ENCODE results near the gene TSPAN17.

TSPAN17 gene

GRCh38 chr5:176624142-176624541, 23.1 kb upstream of the TSPAN17 start:
- no peak for DNase-seq

GRCh38 chr5:176624938-176625337, 22.3 kb upstream of the TSPAN17 start:
- no peak for DNase-seq

DNA sequence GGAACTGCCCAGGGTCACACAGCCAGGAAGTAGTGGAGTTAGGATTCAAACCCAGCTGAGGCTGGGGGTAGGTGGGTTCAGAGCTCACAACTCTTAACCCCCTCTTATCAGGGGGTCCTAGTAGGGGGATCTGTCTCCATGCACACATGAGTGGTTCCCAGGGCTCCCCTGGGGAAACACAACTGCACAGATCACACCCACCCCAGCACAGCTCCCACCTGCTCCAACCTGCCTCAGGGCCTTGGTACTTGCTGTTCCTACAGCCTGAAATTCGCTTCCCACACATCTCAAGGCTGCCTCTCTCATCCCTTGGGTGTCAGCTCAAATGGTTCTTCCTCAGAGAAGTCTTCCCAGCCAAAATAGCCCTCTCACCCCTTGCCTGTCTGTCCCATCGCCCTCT, 21.8 kb upstream of the TSPAN17 start:
- DNase-seq: no peak

DNA sequence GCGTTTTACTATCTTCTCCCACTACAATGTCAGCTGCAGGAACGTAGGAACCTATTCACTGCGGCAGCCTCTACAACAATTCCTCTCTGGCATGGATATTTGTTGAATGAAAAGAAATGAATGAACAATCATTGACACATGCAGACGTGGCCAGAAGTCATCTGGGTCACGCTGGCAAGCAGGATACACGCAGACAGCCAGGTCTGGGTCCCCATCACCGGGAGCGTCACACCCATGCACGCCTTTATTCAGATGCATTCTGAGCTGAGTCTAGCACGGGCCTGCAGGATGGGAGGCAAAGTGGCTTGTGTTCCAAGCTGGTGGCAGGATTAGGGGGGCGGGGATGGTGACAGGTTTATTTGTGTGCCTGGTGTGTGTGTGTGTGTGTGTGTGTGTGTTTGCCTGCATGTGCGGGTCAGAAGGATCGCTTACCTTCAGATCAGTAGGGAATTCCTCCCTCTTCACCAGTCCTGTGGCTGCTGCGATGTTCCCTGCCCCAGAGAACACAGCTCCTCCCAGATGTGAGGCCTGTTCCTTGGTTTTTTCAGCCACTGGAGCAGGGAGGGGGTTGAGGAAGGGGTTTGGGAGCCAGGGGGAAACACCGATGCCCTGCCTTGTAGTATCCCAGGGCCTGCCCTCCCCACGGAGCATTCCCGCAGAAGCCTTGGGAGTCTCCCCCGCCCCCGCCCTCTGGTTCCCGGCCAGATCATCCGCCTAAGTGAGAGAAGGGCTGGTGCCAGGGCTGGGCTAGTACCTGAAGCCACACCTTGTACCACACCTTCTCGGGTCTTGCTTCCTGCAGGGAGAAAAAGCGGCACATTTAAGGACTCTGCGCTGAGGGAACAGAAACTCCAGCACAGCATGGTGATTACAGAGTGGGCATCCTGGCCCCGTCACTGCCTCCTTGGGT, 21.1 kb upstream of the TSPAN17 start:
- no peak for DNase-seq

DNA sequence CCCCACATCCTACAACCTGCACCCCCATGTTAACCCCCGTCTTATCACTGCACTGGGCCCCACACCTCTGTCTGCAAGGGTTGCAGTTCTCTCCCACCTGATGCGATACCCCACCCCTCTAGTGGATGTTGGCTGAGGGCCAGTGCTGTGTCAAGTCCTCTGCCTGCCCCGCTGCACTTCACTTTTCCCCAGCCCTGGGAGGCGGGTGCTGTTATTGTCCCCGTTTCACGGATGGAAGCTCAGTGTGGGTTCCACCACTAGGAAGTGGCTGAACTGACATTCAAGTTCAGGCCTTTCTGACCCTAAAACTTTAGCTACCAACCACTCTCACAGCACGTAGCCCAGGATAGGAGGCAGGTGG, 20.4 kb upstream of the TSPAN17 start:
- DNase-seq: no peak

DNA sequence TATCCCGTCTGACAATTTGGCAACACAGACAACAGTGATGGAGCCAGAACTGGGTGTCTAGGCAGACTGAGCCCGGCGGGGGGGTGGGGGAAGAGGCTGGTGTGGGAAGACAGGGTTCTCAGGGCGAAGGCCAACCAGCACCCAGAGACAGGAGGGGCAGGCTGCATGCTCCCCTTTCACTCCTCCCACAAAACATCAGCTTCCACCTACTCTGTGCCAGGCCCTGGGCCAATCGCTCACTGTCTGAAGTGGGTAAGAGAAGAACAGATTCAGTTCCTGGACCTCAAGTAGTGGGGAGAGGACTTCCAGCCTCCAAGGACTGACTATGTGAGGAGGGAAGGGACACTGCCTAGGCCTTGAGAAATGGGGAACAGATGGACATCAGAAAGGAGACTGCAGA, 19.7 kb upstream of the TSPAN17 start:
- DNase-seq: no peak

DNA sequence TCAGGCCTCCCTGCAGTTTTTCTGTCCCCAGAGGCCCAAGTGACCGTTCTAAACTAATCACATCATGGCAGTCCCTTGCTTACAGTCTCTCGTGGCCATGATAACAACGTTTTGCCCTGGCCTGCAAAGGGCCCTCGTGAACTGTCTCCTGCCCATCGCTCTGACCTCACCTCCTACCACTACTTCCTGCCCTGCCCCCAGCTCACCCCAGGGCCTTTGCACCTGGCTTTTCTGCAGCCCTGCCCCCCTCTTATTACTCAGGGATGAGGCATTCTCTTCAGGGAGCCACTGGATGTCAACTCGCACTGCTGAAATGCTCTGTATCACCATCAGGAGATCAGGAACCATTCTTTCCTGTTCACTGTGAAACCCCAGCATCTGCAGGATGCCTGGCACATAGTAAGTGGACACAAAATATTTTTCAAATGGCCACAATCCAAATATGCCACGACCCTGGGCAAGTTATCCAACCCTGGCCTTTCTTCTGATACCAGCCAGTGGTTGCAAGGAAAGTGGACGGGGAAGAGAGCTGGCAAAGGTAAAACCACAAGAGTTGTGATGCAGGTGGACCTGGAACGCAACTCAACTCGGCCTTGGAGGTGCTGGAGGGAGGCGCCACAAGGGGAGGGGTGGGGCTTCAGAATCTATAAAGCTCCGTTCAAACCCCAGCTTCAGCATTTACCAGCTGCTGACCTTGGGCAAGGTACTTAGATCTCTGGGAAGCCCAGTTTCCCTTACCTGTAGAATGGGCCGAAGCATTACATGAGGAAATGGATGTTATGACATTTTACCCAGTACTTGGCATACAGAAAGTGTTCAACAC, 18.7 kb upstream of the TSPAN17 start:
- no peak for DNase-seq

DNA sequence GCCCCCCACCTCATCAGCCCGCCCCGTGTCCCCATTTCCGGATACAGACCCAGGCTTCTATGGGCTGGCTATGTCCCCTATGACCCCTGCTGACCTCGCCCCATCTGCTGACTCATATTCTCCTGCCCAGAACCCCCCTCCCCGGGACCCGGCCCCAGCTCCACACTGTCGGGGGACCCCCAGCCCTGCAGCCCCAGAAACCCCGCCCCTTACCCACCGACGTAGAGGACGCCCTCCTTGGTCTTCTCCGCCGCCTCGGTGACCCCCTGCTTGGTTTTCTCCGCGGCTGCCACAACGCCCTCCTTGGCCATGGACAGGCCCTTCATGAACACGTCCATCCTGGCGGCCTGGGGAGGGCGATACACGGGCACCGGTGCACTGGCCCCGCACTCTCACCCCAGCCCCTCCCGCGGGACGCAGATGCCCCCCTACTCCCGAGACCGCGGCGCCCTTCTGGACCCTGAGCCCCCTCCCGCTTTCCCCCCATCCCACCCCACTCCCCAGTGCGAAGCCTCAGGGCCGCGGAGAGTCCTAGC, 17.9 kb upstream of the TSPAN17 start:
- no peak for DNase-seq

GRCh38 chr5:176629853-176630680, 17.2 kb upstream of the TSPAN17 start, which contains the start of the genes EIF4E1B and SNCB:
Gene EIF4E1B, plus strand, starts transcription at chr5:176630675. Its CDS starts 12,113 bp downstream, at chr5:176642788.
Gene SNCB, minus strand, starts transcription at chr5:176630534. Its CDS starts 880 bp downstream, at chr5:176629654.
- no peak for DNase-seq

DNA sequence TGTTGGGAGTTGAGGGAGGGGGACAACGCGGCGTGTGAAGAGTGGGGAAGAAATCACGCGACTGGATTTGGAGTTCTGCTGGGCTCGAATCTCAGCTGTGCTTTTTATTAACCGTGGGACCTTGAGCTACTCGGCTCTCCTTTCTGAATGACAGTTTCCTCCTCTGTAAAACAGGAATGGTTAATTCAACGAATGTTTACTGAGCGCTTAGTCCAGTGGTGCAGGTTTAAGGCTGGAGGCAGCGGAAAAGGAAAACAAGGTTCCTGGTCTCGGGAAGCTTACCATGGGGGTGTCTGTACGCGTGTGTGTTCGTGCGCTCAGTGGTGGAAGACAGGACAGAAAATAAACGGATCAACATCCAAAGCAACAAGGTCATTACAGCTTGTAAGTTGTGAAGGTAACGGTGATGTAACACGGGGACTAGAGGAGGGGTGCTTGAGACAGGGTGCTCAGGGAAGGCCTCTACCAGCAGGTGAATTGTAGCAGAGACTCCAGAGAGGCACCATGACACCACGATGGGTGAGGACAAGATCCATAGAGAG, 16.5 kb upstream of the TSPAN17 start:
- DNase-seq: no peak

DNA sequence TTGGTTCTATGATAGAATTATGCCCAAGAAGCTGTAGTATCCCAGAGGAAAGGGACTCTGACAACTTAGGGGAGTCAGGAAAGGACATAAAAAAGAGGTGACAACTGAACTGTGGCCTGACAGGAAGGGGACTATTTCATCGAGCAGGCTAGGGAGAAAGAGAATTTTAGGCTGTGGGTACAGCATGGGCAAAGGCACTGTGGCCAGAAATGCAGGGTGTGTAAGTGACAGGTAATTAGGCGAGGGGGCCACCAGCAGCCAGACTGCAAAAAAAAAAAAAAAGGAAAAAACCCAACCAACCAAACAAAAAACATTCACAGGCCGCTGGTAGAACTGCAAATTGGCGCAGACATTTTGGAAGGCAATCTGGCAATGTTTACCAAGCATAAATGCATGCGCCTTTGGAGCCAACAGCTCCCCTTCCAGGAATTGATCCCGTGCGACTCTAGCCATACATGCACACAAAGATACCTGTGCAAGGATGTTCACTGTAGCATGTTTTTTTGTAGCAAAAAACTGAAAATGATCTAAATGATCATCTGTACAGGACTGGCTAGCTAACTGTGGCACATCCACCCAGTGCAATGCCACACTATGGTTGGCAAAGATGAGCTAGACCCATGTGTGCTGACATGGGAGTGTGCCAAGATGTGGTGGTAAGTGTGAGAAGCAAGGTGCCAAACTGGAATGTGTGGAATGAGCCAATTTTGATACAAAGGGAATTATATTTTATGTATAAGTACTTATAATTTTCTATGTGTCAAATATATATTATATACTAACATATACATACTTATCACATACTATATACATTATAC, 15.7 kb upstream of the TSPAN17 start:
- DNase-seq: no peak

- DNase-seq: no peak
Observed at GRCh38 chr5:176632745-176633144, 14.5 kb upstream of the TSPAN17 start.

DNA sequence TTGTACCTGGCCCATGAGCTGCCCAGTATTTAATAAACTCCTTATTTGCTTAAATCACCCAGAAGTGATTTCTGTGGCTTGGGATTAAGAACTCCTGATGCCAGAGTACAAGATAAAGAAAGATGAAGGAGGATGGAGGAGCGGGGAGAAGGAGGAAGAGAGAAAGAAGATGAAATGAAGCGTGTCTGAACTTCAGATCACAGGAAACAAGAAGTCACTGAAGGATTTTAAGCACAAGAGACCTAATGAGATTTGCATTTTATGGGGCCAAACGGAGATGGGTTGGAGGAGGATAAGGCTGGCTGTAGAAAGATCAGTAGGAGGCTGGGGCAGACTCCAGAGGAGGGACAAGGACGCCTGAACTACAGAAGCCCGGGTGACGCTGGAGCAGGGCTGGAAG, 13.7 kb upstream of the TSPAN17 start:
- no peak for DNase-seq

DNA sequence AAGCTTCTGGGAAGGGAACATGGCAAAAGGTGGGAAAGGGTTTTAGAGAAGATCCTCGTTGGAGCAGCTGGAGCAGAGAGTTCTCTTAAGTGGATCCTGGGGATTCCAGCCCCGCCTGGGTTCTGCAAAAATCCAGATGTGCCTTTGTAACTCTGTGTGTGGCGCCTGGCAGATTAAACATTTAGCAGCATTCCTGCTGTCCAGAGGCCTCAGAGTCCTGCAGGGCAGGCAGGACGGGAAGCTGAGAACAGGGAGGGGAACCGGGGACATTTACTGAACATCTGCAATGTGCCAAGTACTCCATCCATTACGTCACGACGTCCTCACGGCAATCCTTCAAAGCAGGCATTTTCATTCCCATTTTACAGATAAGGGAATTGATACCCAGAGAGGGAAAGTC, 10.9 kb upstream of the TSPAN17 start:
- no peak for DNase-seq

DNA sequence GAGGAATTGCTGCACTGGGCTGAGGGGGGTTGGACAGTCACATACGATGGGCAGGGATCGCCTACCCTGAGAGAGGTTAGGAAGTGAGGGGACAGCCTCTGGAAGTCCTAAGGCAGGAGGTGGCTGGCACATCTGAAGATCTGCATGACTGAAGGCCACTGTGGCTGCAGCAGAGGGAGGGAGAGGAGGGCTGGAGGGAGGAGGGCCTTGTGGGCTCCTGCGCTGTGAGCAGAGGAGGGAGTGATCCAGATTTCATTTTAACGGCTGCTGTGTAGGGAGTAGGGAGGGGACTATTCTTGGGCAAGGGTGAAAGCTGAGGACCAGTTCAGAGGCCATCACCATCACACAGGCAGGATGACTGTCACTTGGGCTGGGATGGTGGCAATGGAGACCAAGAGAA, 9.7 kb upstream of the TSPAN17 start:
- DNase-seq: no peak

- DNase-seq: no peak
Observed at GRCh38 chr5:176638437-176638836, 8.8 kb upstream of the TSPAN17 start.

DNA sequence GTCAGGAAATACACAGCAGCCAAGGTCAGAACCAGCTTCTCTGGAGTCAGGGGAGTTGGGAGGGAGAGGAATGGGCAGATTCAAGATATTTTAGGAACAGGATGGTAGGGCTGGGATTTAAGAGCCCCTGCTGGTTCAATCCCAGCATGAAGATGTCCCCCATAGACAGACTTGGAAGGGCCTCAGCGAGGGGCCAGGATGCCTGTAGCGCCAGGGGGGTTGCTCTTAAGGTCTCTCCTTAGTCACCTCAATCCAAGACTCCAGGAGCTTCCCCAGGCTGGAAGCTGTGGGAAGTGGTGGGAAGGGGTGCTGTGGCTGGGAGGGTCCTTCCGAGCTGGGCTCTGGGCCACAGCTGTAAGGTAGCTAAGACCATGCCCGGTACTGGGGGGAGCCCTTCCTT, 8.1 kb upstream of the TSPAN17 start:
- DNase-seq: no peak

- no peak for DNase-seq
Observed at GRCh38 chr5:176639981-176640380, 7.3 kb upstream of the TSPAN17 start.

GRCh38 chr5:176640616-176641015, 6.7 kb upstream of the TSPAN17 start:
- no peak for DNase-seq

- DNase-seq: no peak
Observed at GRCh38 chr5:176642675-176643490, 4.4 kb upstream of the TSPAN17 start.
